Transverse colon (tissue), 4 donors: ENCODE measurements around the gene PMIS2. TPM values are rescaled to one million over a fixed set of nuclear protein-coding genes. Genes with fewer than 3 reads are reported as not detected.

Experiments
- DNase-seq: peaks from one replicate; pipeline ENCODE4 v3.0.0-alpha.2; 2019
- H3K27ac ChIP-seq, 4 donors: fragments of 200-600 bp; sonication (generic); 2 replicates each; pipeline ENCODE4 v1.5.1; 2016 to 2018; ENCODE audit warnings: inconsistent platforms in 4 of 4
- H3K27me3 ChIP-seq: fragments of 200-600 bp; sonication (generic); 2 replicates; pipeline ENCODE4 v1.5.1; 2017; ENCODE audit warnings: inconsistent platforms
- H3K36me3 ChIP-seq, 4 donors: fragments of 200-600 bp; sonication (generic); 2 replicates each; pipeline ENCODE4 v1.5.1; 2017 to 2019; ENCODE audit warnings: inconsistent platforms in 4 of 4
- H3K4me1 ChIP-seq, 4 donors: fragments of 200-600 bp; sonication (generic); 2 replicates each; pipeline ENCODE4 v1.5.1; 2017 to 2020; ENCODE audit warnings: inconsistent platforms in 4 of 4
- H3K4me3 ChIP-seq, 4 donors: fragments of 200-600 bp; sonication (generic); 1 replicate in 1 of 4; 2 replicates in 3 of 4; pipeline versions ENCODE4 v1.5.1 to v1.6.1; 2017 to 2019; ENCODE audit warnings: inconsistent platforms in 4 of 4
- H3K9me3 ChIP-seq, 2 donors: fragments of 200-600 bp; sonication (generic); 2 replicates each; pipeline ENCODE4 v1.5.1; 2017 to 2019; ENCODE audit warnings: inconsistent platforms in 2 of 2
- EP300 ChIP-seq: sonication (generic); formaldehyde crosslinking; IDR thresholded peaks from one replicate; pipeline ENCODE4 v1.6.1; 2017; ENCODE audit warnings: antibody characterized with exemption, low read depth
- POLR2A ChIP-seq: fragments of 450-650 bp; IDR thresholded peaks from one replicate; pipeline ENCODE4 v1.6.1; 2016; ENCODE audit warnings: antibody characterized with exemption, mild to moderate bottlenecking, moderate library complexity
- POLR2AphosphoS5 ChIP-seq, 3 donors: sonication (generic); formaldehyde crosslinking; IDR thresholded peaks; one replicate each; pipeline ENCODE4 v1.6.1; 2016; ENCODE audit warnings: antibody characterized with exemption in 3 of 3
- WGBS, 2 donors: methylation state at CpG; one replicate each; pipeline ENCODE4 v1.1.5; 2018; ENCODE audit warnings: low coverage in 1 of 2; 5-methylcytosine and 5-hydroxymethylcytosine counted together
- in situ Hi-C, 4 donors: fragments of 200-750 bp; cut with MboI; loops; one replicate each; pipeline versions ENCODE4 v1.15.0 to v1.15.1; 2017; ENCODE audit warnings: low sequenced_read_pairs in 3 of 4, low pct_ligation_motif_present in 1 of 4, low pct_unique_long_range_greater_than_20kb in 1 of 4
- intact Hi-C: fragments of 100-400 bp; cut with DNase I; formaldehyde crosslinking; loops from one replicate; pipeline ENCODE4 v1.15.1; 2023; ENCODE audit warnings: low total_unique reads
- total RNA-seq, 4 donors: library from RNA; depleted of rRNA; stranded (reverse); fragments of >200 nt; gene quantifications; one replicate each; pipeline ENCODE4 v1.1.0, GENCODE V29; 2016
- TF ChIP-seq, protein P1 (sequence below), 5 experiments: fragments of 200-600 bp in 3 of 5; fragments of 450-650 bp in 2 of 5; sonication (generic) in 3 of 5; IDR thresholded peaks; 1 replicate in 2 of 5; 2 replicates in 3 of 5; pipeline ENCODE4 v1.5.1; 2016 to 2017; ENCODE audit warnings: antibody characterized with exemption in 5 of 5, inconsistent platforms in 3 of 5, mild to moderate bottlenecking in 2 of 5, moderate library complexity in 1 of 5

PMIS2 gene
- total RNA-seq, 4 donors from 2014 or later, result not detected

- Histone ChIP-seq H3K27me3 (no peaks in the 10 kb centered on the region), H3K36me3 (no peaks in the 10 kb centered on the region), H3K9me3 (no peaks in the 10 kb centered on the region), H3K27ac (peak within 1 kb of the TSS; percentile 75 to 90 (median 83)), H3K4me1 (peaks cover 14 to 21% (median 17%) of the 10 kb centered on the region in 4 donors), H3K4me3 (peak within 1 kb of the TSS; percentile 75 to 87 (median 81))
- peak; percentile 95 for DNase-seq
- in situ Hi-C loops, result no loop called here
- WGBS, 2 donors, result 0% methylated on average over 55 of the region's 85 CpGs; no CpG with 5 or more reads in 1 of the 2 donors
- TF ChIP-seq, protein P1, sequence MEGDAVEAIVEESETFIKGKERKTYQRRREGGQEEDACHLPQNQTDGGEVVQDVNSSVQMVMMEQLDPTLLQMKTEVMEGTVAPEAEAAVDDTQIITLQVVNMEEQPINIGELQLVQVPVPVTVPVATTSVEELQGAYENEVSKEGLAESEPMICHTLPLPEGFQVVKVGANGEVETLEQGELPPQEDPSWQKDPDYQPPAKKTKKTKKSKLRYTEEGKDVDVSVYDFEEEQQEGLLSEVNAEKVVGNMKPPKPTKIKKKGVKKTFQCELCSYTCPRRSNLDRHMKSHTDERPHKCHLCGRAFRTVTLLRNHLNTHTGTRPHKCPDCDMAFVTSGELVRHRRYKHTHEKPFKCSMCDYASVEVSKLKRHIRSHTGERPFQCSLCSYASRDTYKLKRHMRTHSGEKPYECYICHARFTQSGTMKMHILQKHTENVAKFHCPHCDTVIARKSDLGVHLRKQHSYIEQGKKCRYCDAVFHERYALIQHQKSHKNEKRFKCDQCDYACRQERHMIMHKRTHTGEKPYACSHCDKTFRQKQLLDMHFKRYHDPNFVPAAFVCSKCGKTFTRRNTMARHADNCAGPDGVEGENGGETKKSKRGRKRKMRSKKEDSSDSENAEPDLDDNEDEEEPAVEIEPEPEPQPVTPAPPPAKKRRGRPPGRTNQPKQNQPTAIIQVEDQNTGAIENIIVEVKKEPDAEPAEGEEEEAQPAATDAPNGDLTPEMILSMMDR (IDR thresholded peaks at IDR 0.05), result no peak
- peak; percentile 52 for TF ChIP-seq POLR2A
- peak; percentile 51 to 80 (median 66) for TF ChIP-seq POLR2AphosphoS5 (IDR thresholded peaks at IDR 0.05)
- no peak for TF ChIP-seq EP300
- intact Hi-C loops, result loop anchor here (10.0 kb wide), 2 partner anchors 90 to 170 kb away; partner anchors contain the start of gene KMT2B
Observed at GRCh38 chr19:35545001-35545854, 40.7 kb upstream of the PMIS2 start, which contains the start of gene TMEM147. Gene TMEM147 (plus strand): TSS chr19:35545626. CDS start chr19:35545740, 114 bp downstream.

- intact Hi-C loops, result loop anchor here (10.0 kb wide), 2 partner anchors 89 to 169 kb away; partner anchors contain the start of gene KMT2B
- peak; percentile 60 for DNase-seq
- Histone ChIP-seq H3K27ac (peak overlapping the region; percentile 75 to 90 (median 83)), H3K4me1 (peaks cover 14 to 21% (median 17%) of the 10 kb centered on the region in 4 donors), H3K27me3 (no peaks in the 10 kb centered on the region), H3K9me3 (no peaks in the 10 kb centered on the region), H3K4me3 (peak overlapping the region; percentile 75 to 87 (median 81)), H3K36me3 (no peaks in the 10 kb centered on the region)
- WGBS, 2 donors, result 3% methylated on average over 25 of the region's 27 CpGs; no CpG with 5 or more reads in 1 of the 2 donors
- TF ChIP-seq POLR2A, result no peak
- TF ChIP-seq, protein P1 (IDR thresholded peaks at IDR 0.05), result no peak
- TF ChIP-seq POLR2AphosphoS5 (IDR thresholded peaks at IDR 0.05), result no peak
- TF ChIP-seq EP300, result no peak
- in situ Hi-C loops, result no loop called here
Observed at GRCh38 chr19:35545855-35546381, 40.1 kb upstream of the PMIS2 start.

- Histone ChIP-seq H3K36me3 (no peaks in the 10 kb centered on the region), H3K27me3 (no peaks in the 10 kb centered on the region), H3K27ac (peak overlapping the region in 1 of 4 donors; percentile 85), H3K9me3 (no peaks in the 10 kb centered on the region), H3K4me1 (peaks cover 14 to 21% (median 17%) of the 10 kb centered on the region in 4 donors), H3K4me3 (peak overlapping the region in 3 of 4 donors; percentile 75 to 85 (median 77))
- no peak for DNase-seq
- TF ChIP-seq, protein P1 (IDR thresholded peaks at IDR 0.05), result no peak
- TF ChIP-seq POLR2A, result no peak
- no peak for TF ChIP-seq EP300
- TF ChIP-seq POLR2AphosphoS5 (IDR thresholded peaks at IDR 0.05), result no peak
- 79% methylated on average over 8 of the region's 8 CpGs; no CpG with 5 or more reads in 1 of the 2 donors for WGBS, 2 donors
- in situ Hi-C loops, result no loop called here
- intact Hi-C loops, result loop anchor here (10.0 kb wide), 2 partner anchors 88 to 168 kb away; partner anchors contain the start of gene KMT2B
Observed at GRCh38 chr19:35546532-35546931, 39.4 kb upstream of the PMIS2 start.

DNA sequence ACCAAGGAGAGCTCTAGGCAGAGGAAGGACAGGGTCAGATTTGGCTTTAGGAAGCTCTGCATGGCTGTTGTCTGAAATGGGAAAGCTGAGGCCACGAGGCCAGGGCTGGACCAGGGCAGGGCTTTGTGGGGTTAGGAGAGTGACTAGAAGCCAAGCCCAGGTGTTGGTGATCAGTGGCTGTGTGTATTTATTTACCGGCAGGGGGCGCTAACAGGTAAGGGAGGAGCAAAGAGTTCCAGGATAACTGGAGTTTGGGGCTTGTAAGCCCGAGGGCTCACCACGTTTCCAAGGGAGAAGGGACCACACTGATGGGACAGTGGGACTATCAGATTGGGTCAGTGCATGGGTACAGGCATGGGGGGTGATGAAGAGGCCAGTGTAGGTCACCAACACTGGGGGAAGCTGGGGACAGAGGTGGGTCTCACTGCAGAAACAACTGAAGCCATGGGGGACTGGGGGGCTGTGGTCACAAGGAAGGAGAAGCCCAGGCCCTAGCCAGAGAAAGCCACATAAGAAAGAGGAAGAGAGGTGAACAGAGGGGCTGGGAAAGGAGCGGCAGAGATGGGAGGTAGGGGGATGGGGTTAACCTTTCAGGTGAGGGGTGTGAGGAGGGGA is 36.7 kb upstream of the PMIS2 start:
- H3K27ac ChIP-seq, result no peak overlapping the region

More for the DNA sequence above, 36.7 kb upstream of the PMIS2 start:
- WGBS, 2 donors, result 0 to 20% methylated on average over 3 to 6 of the region's 6 CpGs
- H3K9me3 ChIP-seq, result no peaks in the 10 kb centered on the region
- TF ChIP-seq POLR2A (no peak), EP300 (no peak)
- TF ChIP-seq, protein P1 (IDR thresholded peaks at IDR 0.05), result peak; percentile 73 to 85 (median 76)
- DNase-seq, result peak; percentile 56
- no peaks in the 10 kb centered on the region for H3K36me3 ChIP-seq
- H3K27me3 ChIP-seq, result no peaks in the 10 kb centered on the region
- H3K4me1 ChIP-seq, result peaks cover 14 to 17% (median 16%) of the 10 kb centered on the region in 4 donors
- intact Hi-C loops, result loop anchor here (10.0 kb wide), 2 partner anchors 86 to 166 kb away; partner anchors contain the start of gene KMT2B
- in situ Hi-C loops, result no loop called here
- no peak overlapping the region for H3K4me3 ChIP-seq
